Cardiac fibroblast (primary cell): ENCODE measurements around the gene POLR2L.

Experiments used
- DNase-seq, 2 donors: peaks; one replicate each; pipeline versions ENCODE4 v3.0.0 to v3.0.0-alpha.2; 2010; ENCODE audit warnings: low read depth in 2 of 2
- H3K4me3 ChIP-seq, 2 donors: replicated peaks in 1 of 2; 1 replicate in 1 of 2; 2 replicates in 1 of 2; pipeline ENCODE4 v1.5.1; 2011; ENCODE audit warnings: low read depth in 2 of 2, low read length in 2 of 2, mild to moderate bottlenecking in 2 of 2, moderate library complexity in 1 of 2
- TF ChIP-seq, protein P1 (sequence below): IDR thresholded peaks from one replicate; pipeline ENCODE4 v1.5.1; 2011; ENCODE audit warnings: low read depth, mild to moderate bottlenecking, low read length, inconsistent platforms

Gene POLR2L

DNA sequence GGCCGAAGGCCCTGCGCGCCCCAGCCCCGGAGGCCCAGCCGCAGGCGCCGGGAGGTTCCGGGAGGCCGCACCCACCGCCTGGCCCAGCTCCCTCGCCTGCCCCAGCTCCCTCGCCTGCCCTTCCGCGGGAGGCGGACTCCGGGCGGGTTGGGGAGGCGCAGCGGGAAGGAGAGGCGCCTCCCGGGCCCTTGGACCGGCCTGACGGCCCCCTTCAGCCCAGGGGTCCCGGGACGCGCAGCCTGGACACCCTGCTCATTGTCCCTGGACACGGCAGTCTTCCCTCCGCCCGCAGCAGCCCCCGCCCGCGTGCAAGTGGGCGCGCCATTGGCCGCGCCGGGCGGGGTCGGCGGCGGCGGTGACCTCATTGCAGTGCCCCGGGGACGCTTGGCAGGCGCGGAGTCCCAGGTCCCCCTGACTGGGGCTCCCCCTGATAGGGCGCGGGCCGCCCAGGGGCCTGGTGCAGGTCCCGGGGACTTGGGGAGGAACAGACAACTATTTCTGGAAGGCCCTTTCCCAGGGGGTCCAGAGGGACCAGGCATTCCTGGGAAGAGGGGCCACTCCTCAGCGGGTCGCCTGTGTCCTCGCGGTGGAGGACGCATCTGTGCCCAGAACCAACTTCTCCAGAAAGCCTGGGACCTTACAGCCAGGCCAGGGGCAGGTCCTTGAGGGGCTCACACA is 9.1 kb downstream of the POLR2L start:
- H3K4me3 ChIP-seq, result peak overlapping the region; percentile 76 to 78
- TF ChIP-seq, protein P1, sequence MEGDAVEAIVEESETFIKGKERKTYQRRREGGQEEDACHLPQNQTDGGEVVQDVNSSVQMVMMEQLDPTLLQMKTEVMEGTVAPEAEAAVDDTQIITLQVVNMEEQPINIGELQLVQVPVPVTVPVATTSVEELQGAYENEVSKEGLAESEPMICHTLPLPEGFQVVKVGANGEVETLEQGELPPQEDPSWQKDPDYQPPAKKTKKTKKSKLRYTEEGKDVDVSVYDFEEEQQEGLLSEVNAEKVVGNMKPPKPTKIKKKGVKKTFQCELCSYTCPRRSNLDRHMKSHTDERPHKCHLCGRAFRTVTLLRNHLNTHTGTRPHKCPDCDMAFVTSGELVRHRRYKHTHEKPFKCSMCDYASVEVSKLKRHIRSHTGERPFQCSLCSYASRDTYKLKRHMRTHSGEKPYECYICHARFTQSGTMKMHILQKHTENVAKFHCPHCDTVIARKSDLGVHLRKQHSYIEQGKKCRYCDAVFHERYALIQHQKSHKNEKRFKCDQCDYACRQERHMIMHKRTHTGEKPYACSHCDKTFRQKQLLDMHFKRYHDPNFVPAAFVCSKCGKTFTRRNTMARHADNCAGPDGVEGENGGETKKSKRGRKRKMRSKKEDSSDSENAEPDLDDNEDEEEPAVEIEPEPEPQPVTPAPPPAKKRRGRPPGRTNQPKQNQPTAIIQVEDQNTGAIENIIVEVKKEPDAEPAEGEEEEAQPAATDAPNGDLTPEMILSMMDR, result no peak
- DNase-seq, result peak; percentile 54 to 60

DNA sequence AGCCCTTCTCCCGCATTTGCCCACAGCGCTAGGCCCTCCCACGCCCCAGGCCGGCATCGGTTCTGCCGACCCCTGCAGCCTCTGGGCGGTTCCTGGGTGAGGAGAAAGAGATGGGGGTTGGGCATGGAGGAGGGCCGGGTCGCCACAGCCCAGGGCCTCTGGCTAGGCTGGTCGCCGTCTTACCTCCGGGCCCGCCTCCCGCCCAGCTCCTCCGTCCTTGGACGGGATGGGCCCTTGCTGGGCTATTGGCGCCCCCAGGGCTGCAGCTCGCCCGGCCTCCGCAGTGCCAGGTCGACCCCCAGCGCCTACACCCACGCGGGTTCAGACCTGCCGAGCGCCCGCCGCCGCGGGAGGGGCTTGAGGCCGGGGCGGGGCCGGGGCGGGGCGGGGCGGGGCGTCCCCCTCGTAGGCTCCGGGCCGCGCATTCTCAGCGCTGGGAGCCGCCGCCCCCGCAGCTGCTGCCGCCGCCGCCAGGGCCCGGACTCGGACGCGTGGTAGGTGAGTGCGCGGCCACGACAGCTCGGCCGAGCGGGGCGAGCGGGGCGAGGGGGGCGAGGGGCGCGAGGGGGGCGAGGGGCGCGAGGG is 9.7 kb downstream of the POLR2L start, which contains the start of gene CD151:
TSS of gene CD151 (plus strand) at position 424 of the 585 bp plus-strand sequence. CDS start 3,118 bp downstream, outside the sequence.
- TF ChIP-seq, protein P1, result no peak
- H3K4me3 ChIP-seq, result peak within 1 kb of the TSS; percentile 76 to 78
- peak; percentile 46 to 66 for DNase-seq

DNA sequence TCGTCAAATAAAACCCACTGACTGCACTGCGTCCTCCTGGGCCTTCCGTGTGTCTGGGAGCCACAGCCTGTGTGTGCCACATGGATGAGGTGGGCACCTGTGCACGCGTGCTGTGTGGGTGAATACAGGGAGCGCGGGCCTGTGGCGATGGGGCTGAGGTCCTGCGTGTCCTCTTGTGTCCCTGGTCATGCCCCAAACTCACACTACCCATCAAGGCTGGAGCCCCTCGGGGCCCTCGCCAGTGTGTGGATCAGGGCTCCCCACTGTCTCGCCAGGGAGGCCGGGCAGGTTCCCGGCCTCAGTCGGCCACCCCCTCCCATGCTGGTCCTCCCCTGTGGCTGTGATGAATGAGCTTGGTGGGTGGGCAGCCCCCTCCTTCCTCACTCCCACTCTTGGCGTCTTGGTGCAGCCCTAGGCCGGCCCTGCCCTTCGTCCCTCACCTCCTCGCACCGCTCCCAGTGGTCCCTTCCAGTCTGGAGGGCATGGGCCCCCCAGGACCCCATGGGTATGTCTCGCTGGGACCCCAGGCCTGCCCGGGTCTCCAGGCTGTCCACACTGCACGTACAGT is 10.3 kb downstream of the POLR2L start:
- TF ChIP-seq, protein P1, result no peak
- DNase-seq, result no peak
- H3K4me3 ChIP-seq, result peak overlapping the region; percentile 49 to 59

DNA sequence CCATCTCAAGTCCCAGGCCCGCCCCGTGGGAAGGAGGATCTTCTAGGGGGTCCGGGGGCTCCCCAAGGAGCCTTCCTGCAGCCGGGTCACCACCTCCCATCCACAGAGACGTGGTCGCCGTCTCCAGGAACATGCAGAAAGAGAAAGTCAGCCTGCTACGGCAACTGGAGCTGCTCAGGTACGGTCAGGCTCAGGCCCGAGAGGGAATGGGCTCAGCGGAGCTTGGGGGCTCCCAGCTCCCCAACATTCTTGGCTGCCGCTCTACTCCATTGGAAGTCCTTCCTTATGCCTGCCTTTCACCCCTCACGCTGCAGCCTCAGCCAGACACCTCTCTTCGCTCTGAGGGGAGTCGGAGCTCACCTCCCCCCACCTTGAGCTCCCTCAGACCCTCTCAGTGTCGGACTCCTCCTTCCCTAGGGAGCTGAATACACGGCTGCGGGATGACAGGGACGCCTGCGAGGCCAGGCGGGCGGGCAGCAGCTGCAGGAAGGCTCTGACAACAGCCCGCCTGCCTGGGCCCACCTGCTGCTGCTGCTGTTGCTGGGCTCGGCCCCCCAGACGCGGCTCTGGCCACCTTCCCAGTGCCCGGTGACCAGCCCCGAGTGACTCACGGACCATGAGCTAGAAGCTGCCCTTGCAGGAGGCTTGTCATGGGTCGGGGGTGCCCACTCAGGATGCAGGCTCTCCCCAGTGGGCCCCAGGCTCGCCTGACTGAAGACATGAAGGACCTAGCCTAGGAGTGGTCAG is 11.0 kb downstream of the POLR2L start:
- peak in 1 of 2 donors; percentile 47 for DNase-seq
- no peak overlapping the region for H3K4me3 ChIP-seq
- TF ChIP-seq, protein P1, result no peak

DNA sequence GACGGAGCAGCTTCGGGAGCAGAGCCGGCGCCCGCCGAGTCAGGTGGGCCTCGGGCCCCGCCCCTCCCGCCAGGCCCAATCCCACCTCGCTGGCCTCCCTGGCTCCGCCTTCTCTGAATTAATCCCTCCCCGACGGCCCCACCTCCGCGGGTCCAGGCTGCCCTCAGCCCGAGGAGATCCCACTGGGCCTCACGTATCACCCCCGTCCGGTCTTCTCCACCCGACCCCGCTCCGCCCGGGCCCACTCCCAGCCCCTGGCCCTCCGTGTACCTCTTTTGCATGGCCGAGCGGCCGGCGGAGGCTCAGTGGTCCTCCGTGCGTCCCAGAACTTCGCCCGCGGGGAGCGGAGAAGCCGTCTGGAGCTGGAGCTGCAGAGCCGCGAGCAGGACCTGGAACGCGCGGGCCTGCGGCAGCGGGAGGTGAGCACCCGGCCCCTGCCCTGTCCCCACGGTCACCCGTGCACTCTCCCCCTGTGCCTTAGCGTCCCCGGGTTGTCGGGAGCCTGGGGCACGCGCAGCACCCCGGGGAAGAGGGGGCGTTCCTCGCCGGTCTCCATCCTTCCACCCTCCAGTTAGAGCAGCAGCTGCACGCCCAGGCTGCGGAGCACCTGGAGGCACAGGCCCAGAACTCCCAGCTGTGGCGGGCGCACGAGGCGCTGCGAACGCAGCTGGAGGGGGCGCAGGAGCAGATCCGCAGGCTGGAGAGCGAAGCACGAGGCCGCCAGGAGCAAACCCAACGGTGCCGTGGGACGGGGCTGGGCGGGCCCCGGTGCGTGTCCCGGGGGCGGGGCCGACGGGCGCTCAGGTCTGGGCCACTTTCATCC is 11.8 kb downstream of the POLR2L start:
- peak overlapping the region; percentile 2 to 24 for H3K4me3 ChIP-seq
- DNase-seq, result peak in 1 of 2 donors; percentile 70
- TF ChIP-seq, protein P1, result no peak

DNA sequence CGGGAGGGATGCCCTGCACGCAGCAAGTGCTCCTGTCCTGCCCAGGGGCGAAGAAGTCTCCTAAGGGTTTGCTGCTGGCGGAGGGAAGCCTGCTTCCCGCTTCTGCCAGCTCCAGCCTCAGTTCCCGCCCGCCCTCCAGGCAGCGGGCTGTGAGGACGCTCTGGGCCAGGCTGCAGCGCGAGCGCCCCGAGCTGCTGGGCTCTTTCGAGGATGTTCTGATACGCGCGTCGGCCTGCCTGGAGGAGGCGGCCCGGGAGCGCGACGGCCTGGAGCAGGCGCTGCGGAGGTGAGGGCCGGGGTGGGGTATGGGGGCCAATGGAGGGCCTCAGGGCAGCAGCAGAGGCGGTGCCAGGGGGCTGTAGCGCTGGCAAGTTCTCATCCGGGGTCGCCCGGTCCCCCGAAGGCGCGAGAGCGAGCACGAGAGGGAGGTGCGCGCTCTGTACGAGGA is 12.5 kb downstream of the POLR2L start:
- TF ChIP-seq, protein P1, result no peak
- DNase-seq, result no peak
- H3K4me3 ChIP-seq, result peak overlapping the region; percentile 18 to 19
